Measurements from ENCODE around the gene IGSF11. TPM values are rescaled to one million over a fixed set of nuclear protein-coding genes. Genes with fewer than 3 reads are reported as not detected.

The IGSF11 gene
- total and polyA plus RNA-seq, 4 donors, result 0.02 to 0.17 TPM; not detected in 2

DNA sequence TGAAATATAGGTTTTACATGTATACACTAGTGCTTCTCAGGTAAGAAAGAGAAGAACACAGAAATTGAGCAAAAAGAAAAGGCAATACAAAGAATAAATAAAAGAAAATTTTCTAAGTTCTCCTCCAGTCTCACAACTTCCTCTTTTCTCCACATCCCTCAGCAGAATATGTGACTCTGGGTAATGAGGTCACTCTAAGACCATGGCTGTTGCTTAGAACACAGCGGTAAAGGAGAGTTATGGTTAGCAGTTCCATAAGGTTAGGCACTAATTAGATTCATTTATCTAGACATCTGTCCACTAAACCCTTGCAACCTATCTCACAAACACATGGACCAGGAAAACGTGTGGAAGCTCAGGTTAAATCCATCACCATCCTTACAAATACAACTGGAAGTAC is 47.9 kb downstream of the IGSF11 start:
- WGBS, result 64% methylated on average over 2 of the region's 2 CpGs
- no peak overlapping the region for H3K27ac ChIP-seq (ENCODE audit: low read depth in 1 of 2, low read length in 2 of 2)
- H3K4me3 ChIP-seq (ENCODE audit: low read depth in 1 of 3, low read length in 3 of 3), result no peak overlapping the region
- no peak overlapping the region for H3K9ac ChIP-seq (ENCODE audit: low read depth in 1 of 2, low read length in 2 of 2)
- no peaks in the 10 kb centered on the region for H3K9me3 ChIP-seq (ENCODE audit: control insufficient read depth in 4 of 4, low read length in 3 of 4)
- TF ChIP-seq FOXA2 (IDR thresholded peaks at IDR 0.05) (no peak), FOXA1 (IDR thresholded peaks at IDR 0.05) (no peak), SP1 (IDR thresholded peaks at IDR 0.05) (no peak)
- TF ChIP-seq, protein P1, sequence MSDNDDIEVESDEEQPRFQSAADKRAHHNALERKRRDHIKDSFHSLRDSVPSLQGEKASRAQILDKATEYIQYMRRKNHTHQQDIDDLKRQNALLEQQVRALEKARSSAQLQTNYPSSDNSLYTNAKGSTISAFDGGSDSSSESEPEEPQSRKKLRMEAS (IDR thresholded peaks at IDR 0.05), result no peak
- no peak for DNase-seq (ENCODE audit: low spot score)
- H3K27me3 ChIP-seq (ENCODE audit: control insufficient read depth in 4 of 4, insufficient read depth in 4 of 4, low read length in 3 of 4), result no peaks in the 10 kb centered on the region
- no peaks in the 10 kb centered on the region for H3K4me1 ChIP-seq (ENCODE audit: control insufficient read depth in 4 of 4, insufficient read depth in 4 of 4, low read length in 3 of 4)
- no peaks in the 10 kb centered on the region for H3K36me3 ChIP-seq (ENCODE audit: control insufficient read depth in 4 of 4, insufficient read depth in 3 of 4, low read depth in 1 of 4, low read length in 3 of 4)

DNA sequence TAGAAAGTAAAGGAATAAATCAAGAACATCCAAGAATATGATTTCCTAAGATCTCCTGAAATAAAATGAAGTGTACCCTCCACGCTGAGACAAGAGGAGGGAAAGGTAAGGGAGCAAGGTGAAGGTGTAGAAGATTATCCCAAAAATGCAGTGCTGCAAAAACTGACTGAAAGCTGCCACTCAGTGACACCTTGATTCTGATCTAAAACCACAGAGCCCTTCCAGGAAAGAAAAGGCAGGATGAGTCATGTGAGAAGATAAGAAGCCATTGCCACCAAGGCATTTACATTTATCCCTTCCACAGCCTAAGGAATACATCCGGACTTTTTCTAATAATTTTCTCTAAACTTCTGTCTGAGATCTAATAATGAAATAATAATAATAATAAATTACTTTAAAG is 49.9 kb downstream of the IGSF11 start:
- 56% methylated on average over 2 of the region's 2 CpGs for WGBS

DNA sequence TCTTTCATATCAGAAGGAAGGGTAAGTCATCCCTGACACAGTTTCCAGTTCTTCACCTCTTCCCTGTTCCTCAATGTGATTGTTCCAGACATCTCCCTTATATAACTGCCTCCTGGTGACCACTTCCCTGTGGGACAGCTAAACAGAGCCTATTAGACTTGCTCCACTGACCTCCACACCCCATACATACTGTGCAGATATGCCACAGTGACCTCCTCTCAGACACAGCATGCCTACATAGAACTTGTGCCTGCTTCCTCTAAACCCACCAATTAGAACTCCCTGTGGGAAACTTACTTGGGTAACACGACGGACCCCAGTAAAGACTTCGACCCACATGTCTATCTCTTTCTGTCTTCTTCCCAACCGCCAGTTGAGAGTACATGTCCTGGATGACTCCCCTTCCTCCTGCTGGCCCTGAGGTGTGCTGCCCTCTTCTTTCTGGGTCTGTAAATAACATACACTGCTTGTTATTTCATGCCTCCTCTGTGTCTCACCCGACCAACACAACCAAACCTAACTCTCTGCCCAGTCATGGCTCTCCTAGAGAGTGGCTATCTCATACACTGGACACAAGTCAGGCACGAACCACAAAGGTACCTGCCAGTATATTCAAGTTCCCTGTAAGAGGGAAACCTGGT is 53.0 kb downstream of the IGSF11 start:
- H3K9me3 ChIP-seq (ENCODE audit: control insufficient read depth in 4 of 4, low read length in 3 of 4), result no peaks in the 10 kb centered on the region
- H3K27ac ChIP-seq (ENCODE audit: low read depth in 1 of 2, low read length in 2 of 2), result no peak overlapping the region
- no peaks in the 10 kb centered on the region for H3K27me3 ChIP-seq (ENCODE audit: control insufficient read depth in 4 of 4, insufficient read depth in 4 of 4, low read length in 3 of 4)
- TF ChIP-seq, protein P1 (IDR thresholded peaks at IDR 0.05), result no peak
- TF ChIP-seq, protein P2, sequence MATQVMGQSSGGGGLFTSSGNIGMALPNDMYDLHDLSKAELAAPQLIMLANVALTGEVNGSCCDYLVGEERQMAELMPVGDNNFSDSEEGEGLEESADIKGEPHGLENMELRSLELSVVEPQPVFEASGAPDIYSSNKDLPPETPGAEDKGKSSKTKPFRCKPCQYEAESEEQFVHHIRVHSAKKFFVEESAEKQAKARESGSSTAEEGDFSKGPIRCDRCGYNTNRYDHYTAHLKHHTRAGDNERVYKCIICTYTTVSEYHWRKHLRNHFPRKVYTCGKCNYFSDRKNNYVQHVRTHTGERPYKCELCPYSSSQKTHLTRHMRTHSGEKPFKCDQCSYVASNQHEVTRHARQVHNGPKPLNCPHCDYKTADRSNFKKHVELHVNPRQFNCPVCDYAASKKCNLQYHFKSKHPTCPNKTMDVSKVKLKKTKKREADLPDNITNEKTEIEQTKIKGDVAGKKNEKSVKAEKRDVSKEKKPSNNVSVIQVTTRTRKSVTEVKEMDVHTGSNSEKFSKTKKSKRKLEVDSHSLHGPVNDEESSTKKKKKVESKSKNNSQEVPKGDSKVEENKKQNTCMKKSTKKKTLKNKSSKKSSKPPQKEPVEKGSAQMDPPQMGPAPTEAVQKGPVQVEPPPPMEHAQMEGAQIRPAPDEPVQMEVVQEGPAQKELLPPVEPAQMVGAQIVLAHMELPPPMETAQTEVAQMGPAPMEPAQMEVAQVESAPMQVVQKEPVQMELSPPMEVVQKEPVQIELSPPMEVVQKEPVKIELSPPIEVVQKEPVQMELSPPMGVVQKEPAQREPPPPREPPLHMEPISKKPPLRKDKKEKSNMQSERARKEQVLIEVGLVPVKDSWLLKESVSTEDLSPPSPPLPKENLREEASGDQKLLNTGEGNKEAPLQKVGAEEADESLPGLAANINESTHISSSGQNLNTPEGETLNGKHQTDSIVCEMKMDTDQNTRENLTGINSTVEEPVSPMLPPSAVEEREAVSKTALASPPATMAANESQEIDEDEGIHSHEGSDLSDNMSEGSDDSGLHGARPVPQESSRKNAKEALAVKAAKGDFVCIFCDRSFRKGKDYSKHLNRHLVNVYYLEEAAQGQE (IDR thresholded peaks at IDR 0.05), result no peak
- TF ChIP-seq YY1 (IDR thresholded peaks at IDR 0.05) (no peak), SP1 (IDR thresholded peaks at IDR 0.05) (no peak), HNF4A (conservative IDR thresholded peaks at IDR 0.05) (no peak), RAD21 (IDR thresholded peaks at IDR 0.05) (no peak), HNF4G (IDR thresholded peaks at IDR 0.05) (no peak), EGR1 (IDR thresholded peaks at IDR 0.05; ENCODE audit: low read depth in 2 of 2) (no peak), FOXA1 (IDR thresholded peaks at IDR 0.05) (no peak), JUND (IDR thresholded peaks at IDR 0.05) (no peak)
- TF ChIP-seq, protein P3, sequence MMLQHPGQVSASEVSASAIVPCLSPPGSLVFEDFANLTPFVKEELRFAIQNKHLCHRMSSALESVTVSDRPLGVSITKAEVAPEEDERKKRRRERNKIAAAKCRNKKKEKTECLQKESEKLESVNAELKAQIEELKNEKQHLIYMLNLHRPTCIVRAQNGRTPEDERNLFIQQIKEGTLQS (IDR thresholded peaks at IDR 0.05), result no peak
- TF ChIP-seq, protein P4, sequence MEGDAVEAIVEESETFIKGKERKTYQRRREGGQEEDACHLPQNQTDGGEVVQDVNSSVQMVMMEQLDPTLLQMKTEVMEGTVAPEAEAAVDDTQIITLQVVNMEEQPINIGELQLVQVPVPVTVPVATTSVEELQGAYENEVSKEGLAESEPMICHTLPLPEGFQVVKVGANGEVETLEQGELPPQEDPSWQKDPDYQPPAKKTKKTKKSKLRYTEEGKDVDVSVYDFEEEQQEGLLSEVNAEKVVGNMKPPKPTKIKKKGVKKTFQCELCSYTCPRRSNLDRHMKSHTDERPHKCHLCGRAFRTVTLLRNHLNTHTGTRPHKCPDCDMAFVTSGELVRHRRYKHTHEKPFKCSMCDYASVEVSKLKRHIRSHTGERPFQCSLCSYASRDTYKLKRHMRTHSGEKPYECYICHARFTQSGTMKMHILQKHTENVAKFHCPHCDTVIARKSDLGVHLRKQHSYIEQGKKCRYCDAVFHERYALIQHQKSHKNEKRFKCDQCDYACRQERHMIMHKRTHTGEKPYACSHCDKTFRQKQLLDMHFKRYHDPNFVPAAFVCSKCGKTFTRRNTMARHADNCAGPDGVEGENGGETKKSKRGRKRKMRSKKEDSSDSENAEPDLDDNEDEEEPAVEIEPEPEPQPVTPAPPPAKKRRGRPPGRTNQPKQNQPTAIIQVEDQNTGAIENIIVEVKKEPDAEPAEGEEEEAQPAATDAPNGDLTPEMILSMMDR (IDR thresholded peaks at IDR 0.05; ENCODE audit: low read depth, low read length, missing input control), result no peak
- no peaks in the 10 kb centered on the region for H3K4me1 ChIP-seq (ENCODE audit: control insufficient read depth in 4 of 4, insufficient read depth in 4 of 4, low read length in 3 of 4)
- DNase-seq (ENCODE audit: low spot score), result no peak
- H3K36me3 ChIP-seq (ENCODE audit: control insufficient read depth in 4 of 4, insufficient read depth in 3 of 4, low read depth in 1 of 4, low read length in 3 of 4), result no peaks in the 10 kb centered on the region
- no peak overlapping the region for H3K4me3 ChIP-seq (ENCODE audit: low read depth in 1 of 3, low read length in 3 of 3)
- no peak overlapping the region for H3K9ac ChIP-seq (ENCODE audit: low read depth in 1 of 2, low read length in 2 of 2)
- WGBS, result 73% methylated on average over 6 of the region's 6 CpGs

More for the DNA sequence above, 49.9 kb downstream of the IGSF11 start:
- no peaks in the 10 kb centered on the region for H3K4me1 ChIP-seq (ENCODE audit: control insufficient read depth in 4 of 4, insufficient read depth in 4 of 4, low read length in 3 of 4)
- no peaks in the 10 kb centered on the region for H3K36me3 ChIP-seq (ENCODE audit: control insufficient read depth in 4 of 4, insufficient read depth in 3 of 4, low read depth in 1 of 4, low read length in 3 of 4)
- H3K27me3 ChIP-seq (ENCODE audit: control insufficient read depth in 4 of 4, insufficient read depth in 4 of 4, low read length in 3 of 4), result no peaks in the 10 kb centered on the region
- H3K4me3 ChIP-seq (ENCODE audit: low read depth in 1 of 3, low read length in 3 of 3), result no peak overlapping the region
- H3K9ac ChIP-seq (ENCODE audit: low read depth in 1 of 2, low read length in 2 of 2), result no peak overlapping the region
- no peak for DNase-seq (ENCODE audit: low spot score)
- no peaks in the 10 kb centered on the region for H3K9me3 ChIP-seq (ENCODE audit: control insufficient read depth in 4 of 4, low read length in 3 of 4)
- TF ChIP-seq GABPA (IDR thresholded peaks at IDR 0.05 in 1 of 2, conservative IDR thresholded peaks at IDR 0.05 in 1 of 2) (no peak), EGR1 (IDR thresholded peaks at IDR 0.05; ENCODE audit: low read depth in 2 of 2) (no peak), FOXA2 (IDR thresholded peaks at IDR 0.05) (no peak), SP1 (IDR thresholded peaks at IDR 0.05) (no peak)
- TF ChIP-seq, protein P3 (IDR thresholded peaks at IDR 0.05), result no peak
- TF ChIP-seq, protein P5, sequence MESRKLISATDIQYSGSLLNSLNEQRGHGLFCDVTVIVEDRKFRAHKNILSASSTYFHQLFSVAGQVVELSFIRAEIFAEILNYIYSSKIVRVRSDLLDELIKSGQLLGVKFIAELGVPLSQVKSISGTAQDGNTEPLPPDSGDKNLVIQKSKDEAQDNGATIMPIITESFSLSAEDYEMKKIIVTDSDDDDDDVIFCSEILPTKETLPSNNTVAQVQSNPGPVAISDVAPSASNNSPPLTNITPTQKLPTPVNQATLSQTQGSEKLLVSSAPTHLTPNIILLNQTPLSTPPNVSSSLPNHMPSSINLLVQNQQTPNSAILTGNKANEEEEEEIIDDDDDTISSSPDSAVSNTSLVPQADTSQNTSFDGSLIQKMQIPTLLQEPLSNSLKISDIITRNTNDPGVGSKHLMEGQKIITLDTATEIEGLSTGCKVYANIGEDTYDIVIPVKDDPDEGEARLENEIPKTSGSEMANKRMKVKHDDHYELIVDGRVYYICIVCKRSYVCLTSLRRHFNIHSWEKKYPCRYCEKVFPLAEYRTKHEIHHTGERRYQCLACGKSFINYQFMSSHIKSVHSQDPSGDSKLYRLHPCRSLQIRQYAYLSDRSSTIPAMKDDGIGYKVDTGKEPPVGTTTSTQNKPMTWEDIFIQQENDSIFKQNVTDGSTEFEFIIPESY (IDR thresholded peaks at IDR 0.05), result no peak
- no peak overlapping the region for H3K27ac ChIP-seq (ENCODE audit: low read depth in 1 of 2, low read length in 2 of 2)
